CD1c-positive myeloid dendritic cell (primary cell): Measurements from ENCODE around the gene CAPN13.

Source experiments
- DNase-seq: peaks from one replicate; pipeline ENCODE4 v3.0.0-alpha.2; 2016; ENCODE audit errors: extremely low spot score

The CAPN13 gene

GRCh38 chr2:30786923-30787685 is 20.1 kb downstream of the CAPN13 start:
- no peak for DNase-seq

GRCh38 chr2:30784682-30785081 is 22.6 kb downstream of the CAPN13 start:
- no peak for DNase-seq

DNA sequence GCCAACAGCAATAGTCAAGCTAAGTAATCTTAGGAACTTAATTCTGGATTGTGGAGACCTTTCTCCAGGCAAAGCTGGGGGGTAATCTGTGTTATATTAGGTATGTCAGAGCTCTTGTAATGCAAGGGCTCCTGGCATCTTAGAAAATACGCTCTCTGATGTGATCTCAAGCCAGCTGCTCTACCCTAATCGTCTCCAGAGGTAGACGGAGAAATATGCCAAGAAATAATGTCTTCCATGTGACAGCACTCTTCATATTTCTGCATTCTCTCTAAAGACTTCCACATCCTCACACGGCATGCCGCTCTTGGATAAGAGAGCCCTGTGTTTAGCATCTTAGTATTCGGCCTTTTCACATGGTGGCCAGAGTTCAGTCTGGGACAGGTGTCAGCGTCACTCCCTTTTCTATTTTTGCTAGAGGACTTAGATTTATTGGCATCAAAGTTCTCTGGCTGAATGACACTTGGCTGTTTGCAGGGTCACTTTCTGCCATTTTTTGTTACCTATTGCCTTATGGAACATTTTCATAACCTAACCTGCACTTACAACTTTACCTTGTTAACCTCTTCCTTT is 25.2 kb downstream of the CAPN13 start:
- no peak for DNase-seq

GRCh38 chr2:30781451-30781850 is 25.8 kb downstream of the CAPN13 start:
- DNase-seq, result no peak

- DNase-seq, result no peak
Measured at GRCh38 chr2:30780776-30781330, 26.4 kb downstream of the CAPN13 start.

- DNase-seq, result no peak
Measured at GRCh38 chr2:30778611-30779010, 28.6 kb downstream of the CAPN13 start.

DNA sequence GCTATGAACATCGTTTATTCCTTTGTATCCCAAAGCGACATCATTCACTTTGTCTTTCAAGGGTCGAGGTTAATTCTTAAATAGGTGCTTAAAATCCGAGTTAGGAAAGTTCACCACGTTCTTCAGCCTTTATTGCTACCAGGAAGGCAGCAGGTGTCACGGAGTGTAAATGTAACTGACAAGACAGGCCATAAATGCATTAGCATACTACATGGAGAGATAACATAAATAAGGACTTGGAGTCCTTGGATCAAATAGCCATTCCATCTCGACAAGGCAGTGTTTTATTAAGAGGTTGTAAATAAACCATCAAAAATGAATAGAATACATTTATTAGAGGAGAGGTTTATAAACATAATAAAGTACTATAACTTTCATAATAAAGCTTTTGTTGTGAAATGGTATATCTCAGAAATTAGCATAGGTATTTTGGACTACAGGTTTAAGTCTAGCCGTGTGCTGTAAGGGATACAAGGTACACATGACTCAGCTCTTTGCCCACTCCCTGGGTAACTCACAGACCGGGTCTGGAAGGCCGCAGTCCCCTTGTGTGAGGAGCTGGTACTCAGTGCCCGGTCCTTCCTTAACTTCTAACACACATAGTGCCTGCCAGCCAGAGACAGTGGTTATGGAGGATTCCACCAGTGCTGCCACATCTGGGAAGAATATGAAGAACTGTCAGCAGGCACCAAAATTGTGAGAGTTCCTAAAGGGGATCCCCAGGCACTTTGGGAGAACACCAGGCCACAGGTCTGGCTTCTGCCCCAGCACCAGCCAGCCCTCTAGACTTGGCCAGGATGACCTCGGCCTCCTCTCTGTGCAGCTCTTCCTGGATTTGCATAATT is 29.4 kb downstream of the CAPN13 start:
- no peak for DNase-seq

DNA sequence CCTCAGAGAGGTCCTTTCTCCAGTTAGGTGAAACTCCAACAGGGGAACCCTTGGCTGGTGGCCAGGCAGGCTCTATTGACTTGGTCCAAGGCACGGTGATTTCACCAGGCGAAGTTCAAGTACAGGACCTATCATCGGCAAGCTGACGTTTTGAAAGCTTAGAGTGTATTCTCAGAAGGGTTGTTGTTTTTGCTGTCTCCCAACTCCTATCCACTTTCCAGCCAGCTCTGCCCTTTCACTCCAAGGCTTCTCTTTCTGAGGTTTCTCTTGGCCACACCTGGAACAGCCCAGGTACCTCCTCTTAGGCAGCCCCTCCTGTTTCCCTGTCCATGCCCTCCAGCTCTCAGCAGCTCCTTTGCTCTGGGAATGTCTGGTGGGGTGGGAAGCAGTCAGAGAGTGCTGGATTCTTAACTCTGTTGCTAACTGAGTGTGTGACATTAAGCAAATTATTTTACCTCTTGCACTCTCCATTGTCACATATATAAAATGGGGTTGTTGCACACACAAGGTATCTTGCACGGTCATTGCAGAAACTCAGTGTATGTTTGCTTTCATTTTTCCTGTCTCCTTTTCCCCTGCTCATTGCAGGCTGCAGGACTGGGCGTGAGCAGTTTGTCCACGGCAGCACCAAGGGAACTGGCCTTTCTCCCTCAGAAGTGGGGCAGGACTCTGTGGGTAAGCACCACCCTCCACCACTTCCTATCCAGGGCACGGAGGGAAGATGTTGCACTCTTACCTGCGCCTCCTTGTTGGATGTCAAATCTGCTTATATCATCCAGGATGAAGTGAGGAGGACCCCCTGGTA is 30.2 kb downstream of the CAPN13 start:
- no peak for DNase-seq

- DNase-seq, result no peak
Measured at GRCh38 chr2:30775833-30776232, 31.4 kb downstream of the CAPN13 start.

DNA sequence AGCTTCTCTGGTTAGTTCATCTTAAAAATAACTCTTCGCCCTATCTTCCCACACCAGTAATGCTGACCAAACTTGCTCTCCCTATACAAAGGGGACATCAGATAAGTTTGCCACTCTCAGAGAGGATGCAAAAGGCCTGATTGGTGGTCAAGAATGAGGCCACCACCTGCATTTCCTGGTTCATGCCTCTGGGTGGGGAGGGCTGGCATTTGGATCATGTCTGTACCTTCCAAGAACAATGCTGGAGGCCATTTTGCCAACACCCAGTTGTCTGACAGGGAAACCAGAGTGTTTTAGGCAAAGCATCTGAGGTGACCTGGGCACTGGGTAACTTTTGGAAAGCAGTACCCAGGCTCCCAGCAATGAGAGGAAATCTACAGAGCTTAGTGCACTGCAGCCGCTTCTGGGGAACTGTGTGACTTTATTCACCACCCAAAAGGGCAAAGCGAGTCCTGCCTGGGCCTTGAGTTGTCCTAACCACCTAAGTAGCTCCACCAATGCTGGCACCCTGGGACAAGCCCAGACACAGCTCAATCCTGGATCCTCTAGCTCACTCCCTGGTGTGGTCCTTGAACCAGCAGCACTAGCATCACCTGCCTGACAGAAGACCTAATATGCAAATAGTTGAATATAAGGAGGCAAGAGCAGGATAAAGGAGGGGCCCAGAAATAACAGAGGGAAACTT is 35.1 kb downstream of the CAPN13 start:
- DNase-seq, result no peak

DNA sequence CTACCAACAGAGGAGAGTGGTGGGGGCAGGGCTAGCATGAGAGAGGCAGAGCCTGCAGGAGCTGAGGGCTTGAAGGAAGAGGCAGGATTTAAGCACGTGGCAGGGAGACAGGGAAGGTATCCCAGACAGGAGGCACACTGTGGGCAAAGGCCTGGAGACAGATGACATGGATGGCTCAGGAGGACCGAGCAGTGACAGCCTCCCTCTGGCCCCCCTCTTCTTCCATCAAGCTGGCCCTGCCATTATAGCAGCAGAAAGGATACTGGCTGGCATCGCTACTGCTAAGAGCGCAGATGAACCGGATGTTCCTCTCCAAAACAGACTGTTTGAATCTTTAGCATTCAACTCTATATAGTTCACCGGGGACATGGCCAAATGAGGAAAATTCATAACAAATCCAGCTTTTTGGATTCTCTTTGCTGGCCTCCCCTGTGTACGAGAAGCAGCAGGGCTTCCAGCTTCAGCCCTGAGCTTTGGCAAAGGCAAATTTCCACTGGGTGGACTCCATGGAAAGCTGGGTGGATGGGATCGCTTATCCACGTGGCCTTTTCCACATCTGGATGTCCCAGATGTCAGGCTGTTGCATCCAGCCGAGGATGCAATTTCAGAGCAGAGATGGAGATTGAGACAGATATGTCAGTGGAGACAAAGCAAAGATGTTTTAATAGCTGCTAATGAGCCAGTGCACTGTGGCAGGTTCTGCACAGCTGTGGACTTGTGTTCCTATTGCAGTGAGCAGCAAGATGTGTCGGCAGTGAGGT is 36.2 kb downstream of the CAPN13 start:
- no peak for DNase-seq

DNA sequence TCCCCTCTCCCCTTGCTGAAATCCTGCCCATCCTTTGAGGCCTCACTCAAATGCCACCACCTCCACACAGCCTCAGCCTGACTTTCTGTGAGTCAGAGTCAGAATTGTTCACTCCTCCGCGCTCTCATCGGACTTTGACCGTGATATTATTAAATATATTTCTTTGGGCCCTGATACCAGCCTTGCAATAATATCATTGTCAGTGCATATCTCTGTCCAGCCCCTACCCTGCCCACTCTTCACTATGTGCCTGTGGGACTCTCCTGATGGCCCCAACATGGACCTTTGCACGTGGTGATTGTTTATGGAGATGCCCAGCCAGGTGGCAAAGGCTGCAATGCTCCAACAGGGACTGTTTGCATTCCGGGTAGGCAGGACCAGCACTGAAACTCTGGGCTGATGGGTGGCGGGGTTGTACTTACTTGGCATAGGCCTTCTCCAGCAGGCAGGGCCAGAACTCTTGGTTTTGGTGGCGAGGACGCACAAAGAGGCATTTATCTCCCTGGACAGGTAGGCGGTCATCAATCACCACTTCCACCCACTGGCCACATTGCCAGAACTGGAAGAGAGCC is 37.3 kb downstream of the CAPN13 start:
- no peak for DNase-seq

DNA sequence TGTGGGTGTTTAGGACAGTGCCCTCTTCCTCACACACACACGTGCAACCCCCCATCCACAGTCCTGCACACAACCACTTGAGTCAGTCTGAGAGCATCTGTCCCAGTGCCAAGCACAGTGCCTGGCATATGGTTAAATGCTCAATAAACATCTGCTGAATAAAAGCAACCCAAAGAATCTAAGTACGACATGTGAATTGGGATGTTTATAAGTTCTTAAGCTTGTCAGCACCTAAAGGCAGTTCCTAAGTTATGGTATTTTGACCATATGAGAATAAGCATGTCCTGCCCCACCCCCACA is 37.8 kb downstream of the CAPN13 start:
- DNase-seq, result no peak

DNA sequence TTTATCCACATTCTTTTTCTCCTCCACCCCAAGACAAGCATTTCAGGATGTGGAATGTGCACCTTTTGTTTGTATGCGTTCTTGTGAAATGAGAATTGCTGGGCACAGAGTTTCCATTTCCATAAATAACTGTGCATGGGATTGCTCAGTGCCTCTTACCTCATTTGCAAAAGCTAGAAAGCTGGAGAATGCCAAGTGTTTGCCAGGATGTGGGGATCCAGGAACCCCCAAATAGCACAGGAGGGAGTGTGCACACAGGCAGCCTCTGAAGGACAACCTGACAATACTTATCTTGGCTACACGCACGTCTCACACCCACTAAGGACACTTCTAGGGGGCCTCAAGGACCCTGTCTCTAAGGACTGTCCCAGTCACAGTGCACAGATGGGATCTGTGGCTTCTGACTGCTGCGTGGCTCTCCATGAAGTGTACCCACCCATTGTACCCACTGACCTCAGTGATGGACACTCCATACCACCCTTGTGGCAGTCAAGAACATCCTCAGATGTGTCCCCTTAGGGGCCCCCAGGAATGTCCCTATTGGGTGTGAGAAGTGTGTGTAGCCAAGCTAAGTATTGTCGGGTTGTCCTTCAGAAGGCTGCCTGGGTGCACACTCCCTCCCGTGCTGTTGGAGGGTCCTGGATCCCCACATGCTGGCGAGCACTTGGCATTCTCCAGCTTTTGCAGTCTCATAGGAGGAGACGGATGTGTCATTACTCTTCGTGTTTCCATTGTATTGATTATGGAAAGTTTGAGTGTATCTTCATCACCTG is 38.4 kb downstream of the CAPN13 start:
- DNase-seq, result no peak

DNA sequence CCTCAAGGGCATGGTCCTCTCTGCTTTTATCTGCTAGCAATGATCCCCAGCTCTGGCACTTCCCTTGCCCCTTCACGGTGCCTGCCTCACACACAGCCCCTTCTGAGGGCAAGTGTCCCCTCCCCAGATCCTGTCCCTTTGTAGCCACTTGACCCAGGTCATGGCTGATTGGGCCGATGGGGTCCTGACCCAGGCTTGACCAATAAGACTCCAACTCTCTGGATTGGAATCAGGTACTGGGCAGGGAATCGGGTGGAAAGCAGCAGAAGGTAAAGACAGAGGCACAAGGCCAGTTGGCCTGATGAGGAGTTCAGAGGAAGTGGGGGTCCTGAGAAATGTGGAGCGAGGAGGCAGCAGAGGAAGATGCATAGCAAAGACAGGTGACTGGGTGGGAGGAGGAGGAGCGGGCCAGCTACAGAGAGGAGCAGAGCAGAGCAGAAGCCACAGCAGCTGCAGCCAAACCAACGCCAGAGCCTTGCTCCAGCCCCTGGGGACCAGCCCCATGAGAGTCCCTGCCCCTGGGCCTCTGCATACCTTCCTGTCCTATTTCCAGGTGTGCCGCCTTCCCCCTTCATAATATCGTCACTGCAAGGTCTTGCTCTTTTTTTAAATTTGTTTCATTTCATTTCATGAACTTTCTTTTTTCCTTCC is 39.1 kb downstream of the CAPN13 start:
- no peak for DNase-seq

DNA sequence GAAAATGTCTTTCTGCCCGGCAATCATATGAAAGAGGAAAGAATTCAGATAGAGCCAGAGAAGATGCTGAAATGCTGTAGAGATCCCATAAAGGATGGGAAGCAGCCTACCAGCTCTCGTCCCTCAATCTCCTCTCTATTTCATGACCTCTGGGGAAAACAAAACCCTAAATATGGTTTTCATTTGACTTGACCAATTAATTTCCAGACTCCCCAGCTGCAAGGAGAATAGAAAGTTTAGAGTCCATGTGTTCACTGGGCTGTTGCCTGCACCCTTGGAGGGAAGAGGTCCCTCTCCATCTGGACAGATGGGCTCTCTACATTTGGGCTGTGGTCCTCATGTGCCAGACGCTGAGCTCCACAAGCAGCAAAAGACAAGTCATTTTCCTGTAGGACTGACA is 40.6 kb downstream of the CAPN13 start:
- no peak for DNase-seq

- DNase-seq, result no peak
Measured at GRCh38 chr2:30765876-30766470, 41.3 kb downstream of the CAPN13 start.

GRCh38 chr2:30765191-30765590 is 42.1 kb downstream of the CAPN13 start:
- no peak for DNase-seq
